Coronary artery (tissue), 2 donors: Measurements from ENCODE around the gene NASP.

ENCODE experiments used
- DNase-seq: peaks from one replicate; pipeline ENCODE4 v3.0.0-alpha.2; 2017; ENCODE audit warnings: low spot score
- H3K27ac ChIP-seq, 2 donors: fragments of 200-600 bp; sonication (generic); one replicate each; pipeline ENCODE4 v1.5.1; 2016 to 2019
- H3K4me3 ChIP-seq: fragments of 200-600 bp; sonication (generic); 2 replicates; pipeline ENCODE4 v1.5.1; 2016; ENCODE audit warnings: mild to moderate bottlenecking, moderate library complexity
- TF ChIP-seq, protein P1 (sequence below): fragments of 200-600 bp; sonication (generic); IDR thresholded peaks from one replicate; pipeline ENCODE4 v1.5.1; 2019; ENCODE audit warnings: antibody characterized with exemption

NASP gene

GRCh38 chr1:45607404-45608074, 23.7 kb downstream of the NASP start:
- H3K4me3 ChIP-seq: no peak overlapping the region
- DNase-seq: no peak
- TF ChIP-seq, protein P1, sequence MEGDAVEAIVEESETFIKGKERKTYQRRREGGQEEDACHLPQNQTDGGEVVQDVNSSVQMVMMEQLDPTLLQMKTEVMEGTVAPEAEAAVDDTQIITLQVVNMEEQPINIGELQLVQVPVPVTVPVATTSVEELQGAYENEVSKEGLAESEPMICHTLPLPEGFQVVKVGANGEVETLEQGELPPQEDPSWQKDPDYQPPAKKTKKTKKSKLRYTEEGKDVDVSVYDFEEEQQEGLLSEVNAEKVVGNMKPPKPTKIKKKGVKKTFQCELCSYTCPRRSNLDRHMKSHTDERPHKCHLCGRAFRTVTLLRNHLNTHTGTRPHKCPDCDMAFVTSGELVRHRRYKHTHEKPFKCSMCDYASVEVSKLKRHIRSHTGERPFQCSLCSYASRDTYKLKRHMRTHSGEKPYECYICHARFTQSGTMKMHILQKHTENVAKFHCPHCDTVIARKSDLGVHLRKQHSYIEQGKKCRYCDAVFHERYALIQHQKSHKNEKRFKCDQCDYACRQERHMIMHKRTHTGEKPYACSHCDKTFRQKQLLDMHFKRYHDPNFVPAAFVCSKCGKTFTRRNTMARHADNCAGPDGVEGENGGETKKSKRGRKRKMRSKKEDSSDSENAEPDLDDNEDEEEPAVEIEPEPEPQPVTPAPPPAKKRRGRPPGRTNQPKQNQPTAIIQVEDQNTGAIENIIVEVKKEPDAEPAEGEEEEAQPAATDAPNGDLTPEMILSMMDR: no peak
- H3K27ac ChIP-seq: peak overlapping the region in 1 of 2 donors; percentile 53

- H3K27ac ChIP-seq: peak overlapping the region in 1 of 2 donors; percentile 53
- peak overlapping the region; percentile 1 for H3K4me3 ChIP-seq
- TF ChIP-seq, protein P1: no peak
Observed at GRCh38 chr1:45608175-45609156, 24.6 kb downstream of the NASP start.

GRCh38 chr1:45610589-45611226, 26.9 kb downstream of the NASP start:
- TF ChIP-seq, protein P1: no peak
- H3K27ac ChIP-seq: no peak overlapping the region
- no peak for DNase-seq
- no peak overlapping the region for H3K4me3 ChIP-seq

More at GRCh38 chr1:45608175-45609156, 24.6 kb downstream of the NASP start:
- no peak for DNase-seq

DNA sequence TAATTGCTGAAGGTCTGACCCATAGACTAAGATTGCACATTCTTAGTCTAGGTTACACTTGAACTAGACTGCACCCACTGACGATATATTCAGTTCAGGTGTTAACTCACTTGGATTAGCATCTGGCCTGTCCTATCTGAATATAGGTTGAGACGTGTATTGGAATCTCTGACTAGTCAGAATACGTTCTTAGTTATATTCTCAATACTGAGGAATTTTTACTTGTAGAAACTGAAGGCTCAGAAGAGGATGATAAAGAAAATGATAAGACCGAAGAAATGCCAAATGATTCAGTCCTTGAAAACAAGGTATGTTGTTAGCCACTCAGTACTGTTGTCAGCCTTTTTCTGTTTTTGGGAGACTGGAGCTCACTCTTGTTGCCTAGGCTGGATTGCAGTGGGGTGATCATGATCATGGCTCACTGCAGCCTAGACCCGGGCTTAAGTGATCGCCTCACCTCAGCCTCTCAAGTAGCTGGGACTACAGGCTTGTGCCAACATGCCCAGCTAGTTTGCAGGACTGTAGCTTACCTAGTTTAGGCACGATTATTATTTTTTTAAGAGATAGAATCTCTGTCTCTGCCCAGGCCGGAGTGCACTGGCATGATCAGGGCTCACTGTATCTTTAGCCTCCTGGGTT, 29.2 kb downstream of the NASP start:
- TF ChIP-seq, protein P1: no peak
- no peak overlapping the region for H3K27ac ChIP-seq
- H3K4me3 ChIP-seq: no peak overlapping the region
- DNase-seq: no peak

DNA sequence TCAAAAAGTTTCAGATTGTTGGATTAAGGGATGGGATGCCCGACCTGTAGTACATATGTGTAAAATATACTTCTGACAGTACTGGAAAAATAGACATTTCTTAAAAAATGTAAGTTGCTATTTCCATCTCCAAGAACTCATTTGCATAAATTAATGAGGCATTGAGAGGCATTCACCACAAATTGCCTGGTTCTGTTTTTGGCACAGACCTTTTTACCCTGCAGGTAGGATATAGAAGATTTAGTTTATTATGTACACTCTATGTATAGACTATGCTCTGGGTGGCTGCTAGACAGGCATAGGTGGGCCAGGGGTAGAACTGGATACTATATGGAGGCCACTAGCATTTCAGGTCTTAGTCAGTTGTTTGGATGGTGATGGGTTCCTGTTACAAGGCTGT, 32.0 kb downstream of the NASP start:
- no peak for DNase-seq
- no peak overlapping the region for H3K27ac ChIP-seq
- TF ChIP-seq, protein P1: no peak
- H3K4me3 ChIP-seq: no peak overlapping the region

- no peak for DNase-seq
- TF ChIP-seq, protein P1: no peak
- H3K4me3 ChIP-seq: no peak overlapping the region
- no peak overlapping the region for H3K27ac ChIP-seq
Observed at GRCh38 chr1:45617618-45618017, 33.8 kb downstream of the NASP start.
